HG03460 (cell line): ENCODE data around the gene LAMC3.
"Not testable (repeated sequence)": the region's sequence is repeated elsewhere in the genome, so short reads cannot be mapped to it uniquely, and the experiment has no call there.

Experiments used
- ATAC-seq: cut with Tn5 transposase; IDR thresholded peaks from one replicate; pipeline ENCODE4 v1.9.1; 2021; ENCODE audit not compliant: unreplicated experiment

LAMC3 gene

GRCh38 chr9:131028221-131028884, 19.4 kb downstream of the LAMC3 start:
- ATAC-seq, result no peak

- no peak for ATAC-seq
Observed at GRCh38 chr9:131028931-131029573, 20.1 kb downstream of the LAMC3 start.

GRCh38 chr9:131029574-131029952, 20.6 kb downstream of the LAMC3 start:
- ATAC-seq, result no peak

GRCh38 chr9:131030239-131031004, 21.4 kb downstream of the LAMC3 start:
- ATAC-seq, result no peak

- no peak for ATAC-seq
Observed at GRCh38 chr9:131031005-131031641, 22.1 kb downstream of the LAMC3 start.

- ATAC-seq, result no peak
Observed at GRCh38 chr9:131031642-131032005, 22.6 kb downstream of the LAMC3 start.

GRCh38 chr9:131032384-131032783, 23.4 kb downstream of the LAMC3 start:
- ATAC-seq, result no peak

GRCh38 chr9:131033269-131034224, 24.6 kb downstream of the LAMC3 start:
- ATAC-seq, result no peak

- no peak for ATAC-seq
Observed at GRCh38 chr9:131034268-131034667, 25.3 kb downstream of the LAMC3 start.

GRCh38 chr9:131034749-131035148, 25.8 kb downstream of the LAMC3 start:
- not testable (repeated sequence) for ATAC-seq

GRCh38 chr9:131035548-131035947, 26.6 kb downstream of the LAMC3 start:
- ATAC-seq, result no peak

GRCh38 chr9:131036071-131036470, 27.1 kb downstream of the LAMC3 start:
- no peak for ATAC-seq

- no peak for ATAC-seq
Observed at GRCh38 chr9:131036529-131037334, 27.8 kb downstream of the LAMC3 start.

GRCh38 chr9:131037335-131038255, 28.6 kb downstream of the LAMC3 start:
- ATAC-seq, result no peak

GRCh38 chr9:131038256-131039128, 29.5 kb downstream of the LAMC3 start:
- no peak for ATAC-seq

GRCh38 chr9:131039129-131039954, 30.4 kb downstream of the LAMC3 start:
- no peak for ATAC-seq

- ATAC-seq, result no peak
Observed at GRCh38 chr9:131042666-131043065, 33.7 kb downstream of the LAMC3 start.
